Mammary epithelial cell (primary cell): Measurements from ENCODE around the gene TRMT61A.

Source experiments
- EZH2 ChIP-seq: IDR thresholded peaks from 2 replicates; pipeline ENCODE4 v1.6.1; 2012; ENCODE audit warnings: low read length, inconsistent platforms, borderline replicate concordance
- TF ChIP-seq, protein P1 (sequence below), 2 donors: IDR thresholded peaks in 1 of 2; conservative IDR thresholded peaks in 1 of 2; 2 replicates each; pipeline ENCODE4 v1.5.1; 2011 to 2012; ENCODE audit warnings: inconsistent platforms in 2 of 2, low read length in 2 of 2, mild to moderate bottlenecking in 2 of 2, control low read depth in 1 of 2, low read depth in 1 of 2; ENCODE audit not compliant: insufficient read depth in 1 of 2; ENCODE audit errors: extremely low read depth in 1 of 2

DNA sequence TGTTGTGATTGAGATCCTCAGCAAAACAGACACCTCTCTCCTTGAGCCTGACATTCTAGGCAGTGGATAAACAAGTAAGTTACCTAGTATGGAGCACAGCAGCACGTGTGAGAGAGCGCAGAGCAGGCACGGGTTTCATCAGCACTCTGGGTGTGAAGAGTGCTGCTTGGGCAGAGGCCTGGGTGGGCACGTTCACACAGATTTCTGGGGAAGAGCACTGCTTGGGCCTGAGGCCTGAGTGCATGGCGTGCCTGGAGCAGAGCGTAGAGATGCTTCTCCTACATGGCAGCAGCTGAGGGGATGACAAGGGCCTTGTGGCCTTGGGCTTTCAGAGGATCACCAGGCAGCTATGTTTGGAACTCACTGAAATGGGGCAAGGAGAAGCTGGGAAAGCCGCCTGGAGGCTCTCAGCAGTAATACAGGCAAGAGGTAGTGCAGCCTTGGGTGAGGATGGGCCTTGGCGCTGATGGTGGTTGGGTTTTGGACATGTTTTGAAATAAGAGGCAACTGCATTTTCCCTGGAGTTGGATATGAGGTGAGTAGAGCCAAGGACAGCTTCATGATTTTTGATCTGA is 23.9 kb upstream of the TRMT61A start:
- TF ChIP-seq, protein P1, sequence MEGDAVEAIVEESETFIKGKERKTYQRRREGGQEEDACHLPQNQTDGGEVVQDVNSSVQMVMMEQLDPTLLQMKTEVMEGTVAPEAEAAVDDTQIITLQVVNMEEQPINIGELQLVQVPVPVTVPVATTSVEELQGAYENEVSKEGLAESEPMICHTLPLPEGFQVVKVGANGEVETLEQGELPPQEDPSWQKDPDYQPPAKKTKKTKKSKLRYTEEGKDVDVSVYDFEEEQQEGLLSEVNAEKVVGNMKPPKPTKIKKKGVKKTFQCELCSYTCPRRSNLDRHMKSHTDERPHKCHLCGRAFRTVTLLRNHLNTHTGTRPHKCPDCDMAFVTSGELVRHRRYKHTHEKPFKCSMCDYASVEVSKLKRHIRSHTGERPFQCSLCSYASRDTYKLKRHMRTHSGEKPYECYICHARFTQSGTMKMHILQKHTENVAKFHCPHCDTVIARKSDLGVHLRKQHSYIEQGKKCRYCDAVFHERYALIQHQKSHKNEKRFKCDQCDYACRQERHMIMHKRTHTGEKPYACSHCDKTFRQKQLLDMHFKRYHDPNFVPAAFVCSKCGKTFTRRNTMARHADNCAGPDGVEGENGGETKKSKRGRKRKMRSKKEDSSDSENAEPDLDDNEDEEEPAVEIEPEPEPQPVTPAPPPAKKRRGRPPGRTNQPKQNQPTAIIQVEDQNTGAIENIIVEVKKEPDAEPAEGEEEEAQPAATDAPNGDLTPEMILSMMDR (conservative IDR thresholded peaks at IDR 0.05 in 1 of 2, IDR thresholded peaks at IDR 0.05 in 1 of 2; ENCODE audit: extremely low read depth in 1 of 2, insufficient read depth in 1 of 2, low read depth in 1 of 2, low read length in 2 of 2), result peak in 1 of 2 donors; percentile 17
- TF ChIP-seq EZH2, result no peak
